A549 (cell line): ENCODE data around the gene VWA5B2.

Experiments
- BHLHE40 ChIP-seq: IDR thresholded peaks from 2 replicates; pipeline ENCODE4 v1.6.1; 2012; ENCODE audit warnings: low read depth, low read length, inconsistent platforms
- GATA3 ChIP-seq: IDR thresholded peaks from 2 replicates; pipeline ENCODE4 v1.6.1; 2012; ENCODE audit warnings: borderline replicate concordance
- HDAC2 ChIP-seq: fragments of 200-600 bp; sonication (generic); IDR thresholded peaks from 2 replicates; pipeline ENCODE4 v1.6.1; 2016
- KDM1A ChIP-seq: fragments of 200-600 bp; sonication (generic); IDR thresholded peaks from 2 replicates; pipeline ENCODE4 v1.6.1; 2016; ENCODE audit warnings: low read depth, mild to moderate bottlenecking
- MYC ChIP-seq: IDR thresholded peaks from 2 replicates; pipeline ENCODE4 v1.6.1; 2012; ENCODE audit warnings: mild to moderate bottlenecking, inconsistent platforms, low read length, improper control_type of control experiment, borderline replicate concordance
- NFE2L2 ChIP-seq: fragments of 150-350 bp; conservative IDR thresholded peaks from 2 replicates; pipeline ENCODE4 v1.6.1; 2014; ENCODE audit warnings: low read length
- POLR2A ChIP-seq: IDR thresholded peaks from 2 replicates; pipeline ENCODE4 v1.6.1; 2012; ENCODE audit warnings: mild to moderate bottlenecking, low read length
- ZFP36 ChIP-seq: fragments of 450-650 bp; IDR thresholded peaks from 2 replicates; pipeline ENCODE4 v1.6.1; 2014; ENCODE audit warnings: borderline replicate concordance; ENCODE audit not compliant: partially characterized antibody
- TF ChIP-seq, protein P1 (sequence below): fragments of >200 bp; sonication (Bioruptor Twin); formaldehyde crosslinking; IDR thresholded peaks from 3 replicates; pipeline ENCODE4 v1.5.1; 2016
- TF ChIP-seq, protein P2 (sequence below): IDR thresholded peaks from 2 replicates; pipeline ENCODE4 v1.6.1; 2012
- TF ChIP-seq, protein P3 (sequence below): IDR thresholded peaks from 2 replicates; pipeline ENCODE4 v1.6.1; 2012; ENCODE audit warnings: low read depth, borderline replicate concordance
- TF ChIP-seq, protein P4 (sequence below): fragments of 200-600 bp; sonication (generic); IDR thresholded peaks from 2 replicates; pipeline ENCODE4 v1.6.1; 2016; ENCODE audit warnings: antibody characterized with exemption, mild to moderate bottlenecking, moderate library complexity
- TF ChIP-seq, protein P5 (sequence below): fragments of 250-450 bp; sonication (Bioruptor Pico); IDR thresholded peaks from 2 replicates; pipeline ENCODE4 v1.5.0; 2021; ENCODE audit warnings: mild to moderate bottlenecking, moderate library complexity, borderline replicate concordance

DNA sequence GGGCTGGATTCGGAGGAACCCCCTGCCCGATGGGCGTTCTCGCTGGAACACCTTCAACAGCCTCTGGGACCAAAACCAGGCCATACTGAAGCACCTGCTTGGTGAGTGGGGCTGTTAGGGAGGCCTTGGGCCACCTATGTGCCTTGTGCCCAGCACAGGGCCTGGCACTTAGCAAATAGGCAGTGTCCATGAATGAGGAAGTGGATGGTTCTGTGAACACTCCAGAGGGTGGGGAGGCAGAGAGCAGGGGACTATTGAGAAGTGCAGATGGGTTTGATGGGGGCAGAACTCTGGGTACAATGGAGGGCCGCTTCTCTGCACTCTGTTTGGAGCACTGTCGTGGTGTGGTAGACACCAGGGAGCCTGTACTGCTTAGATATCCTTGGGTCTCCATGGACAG, 48.0 kb downstream of the VWA5B2 start:
- no peak for TF ChIP-seq ZFP36
- TF ChIP-seq, protein P1, sequence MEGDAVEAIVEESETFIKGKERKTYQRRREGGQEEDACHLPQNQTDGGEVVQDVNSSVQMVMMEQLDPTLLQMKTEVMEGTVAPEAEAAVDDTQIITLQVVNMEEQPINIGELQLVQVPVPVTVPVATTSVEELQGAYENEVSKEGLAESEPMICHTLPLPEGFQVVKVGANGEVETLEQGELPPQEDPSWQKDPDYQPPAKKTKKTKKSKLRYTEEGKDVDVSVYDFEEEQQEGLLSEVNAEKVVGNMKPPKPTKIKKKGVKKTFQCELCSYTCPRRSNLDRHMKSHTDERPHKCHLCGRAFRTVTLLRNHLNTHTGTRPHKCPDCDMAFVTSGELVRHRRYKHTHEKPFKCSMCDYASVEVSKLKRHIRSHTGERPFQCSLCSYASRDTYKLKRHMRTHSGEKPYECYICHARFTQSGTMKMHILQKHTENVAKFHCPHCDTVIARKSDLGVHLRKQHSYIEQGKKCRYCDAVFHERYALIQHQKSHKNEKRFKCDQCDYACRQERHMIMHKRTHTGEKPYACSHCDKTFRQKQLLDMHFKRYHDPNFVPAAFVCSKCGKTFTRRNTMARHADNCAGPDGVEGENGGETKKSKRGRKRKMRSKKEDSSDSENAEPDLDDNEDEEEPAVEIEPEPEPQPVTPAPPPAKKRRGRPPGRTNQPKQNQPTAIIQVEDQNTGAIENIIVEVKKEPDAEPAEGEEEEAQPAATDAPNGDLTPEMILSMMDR, result no peak
- TF ChIP-seq, protein P2, sequence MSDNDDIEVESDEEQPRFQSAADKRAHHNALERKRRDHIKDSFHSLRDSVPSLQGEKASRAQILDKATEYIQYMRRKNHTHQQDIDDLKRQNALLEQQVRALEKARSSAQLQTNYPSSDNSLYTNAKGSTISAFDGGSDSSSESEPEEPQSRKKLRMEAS, result no peak
- TF ChIP-seq POLR2A, result no peak
- no peak for TF ChIP-seq HDAC2
- TF ChIP-seq BHLHE40, result no peak
- TF ChIP-seq, protein P3, sequence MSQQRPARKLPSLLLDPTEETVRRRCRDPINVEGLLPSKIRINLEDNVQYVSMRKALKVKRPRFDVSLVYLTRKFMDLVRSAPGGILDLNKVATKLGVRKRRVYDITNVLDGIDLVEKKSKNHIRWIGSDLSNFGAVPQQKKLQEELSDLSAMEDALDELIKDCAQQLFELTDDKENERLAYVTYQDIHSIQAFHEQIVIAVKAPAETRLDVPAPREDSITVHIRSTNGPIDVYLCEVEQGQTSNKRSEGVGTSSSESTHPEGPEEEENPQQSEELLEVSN, result no peak
- no peak for TF ChIP-seq KDM1A
- no peak for TF ChIP-seq MYC
- TF ChIP-seq, protein P4, sequence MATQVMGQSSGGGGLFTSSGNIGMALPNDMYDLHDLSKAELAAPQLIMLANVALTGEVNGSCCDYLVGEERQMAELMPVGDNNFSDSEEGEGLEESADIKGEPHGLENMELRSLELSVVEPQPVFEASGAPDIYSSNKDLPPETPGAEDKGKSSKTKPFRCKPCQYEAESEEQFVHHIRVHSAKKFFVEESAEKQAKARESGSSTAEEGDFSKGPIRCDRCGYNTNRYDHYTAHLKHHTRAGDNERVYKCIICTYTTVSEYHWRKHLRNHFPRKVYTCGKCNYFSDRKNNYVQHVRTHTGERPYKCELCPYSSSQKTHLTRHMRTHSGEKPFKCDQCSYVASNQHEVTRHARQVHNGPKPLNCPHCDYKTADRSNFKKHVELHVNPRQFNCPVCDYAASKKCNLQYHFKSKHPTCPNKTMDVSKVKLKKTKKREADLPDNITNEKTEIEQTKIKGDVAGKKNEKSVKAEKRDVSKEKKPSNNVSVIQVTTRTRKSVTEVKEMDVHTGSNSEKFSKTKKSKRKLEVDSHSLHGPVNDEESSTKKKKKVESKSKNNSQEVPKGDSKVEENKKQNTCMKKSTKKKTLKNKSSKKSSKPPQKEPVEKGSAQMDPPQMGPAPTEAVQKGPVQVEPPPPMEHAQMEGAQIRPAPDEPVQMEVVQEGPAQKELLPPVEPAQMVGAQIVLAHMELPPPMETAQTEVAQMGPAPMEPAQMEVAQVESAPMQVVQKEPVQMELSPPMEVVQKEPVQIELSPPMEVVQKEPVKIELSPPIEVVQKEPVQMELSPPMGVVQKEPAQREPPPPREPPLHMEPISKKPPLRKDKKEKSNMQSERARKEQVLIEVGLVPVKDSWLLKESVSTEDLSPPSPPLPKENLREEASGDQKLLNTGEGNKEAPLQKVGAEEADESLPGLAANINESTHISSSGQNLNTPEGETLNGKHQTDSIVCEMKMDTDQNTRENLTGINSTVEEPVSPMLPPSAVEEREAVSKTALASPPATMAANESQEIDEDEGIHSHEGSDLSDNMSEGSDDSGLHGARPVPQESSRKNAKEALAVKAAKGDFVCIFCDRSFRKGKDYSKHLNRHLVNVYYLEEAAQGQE, result no peak
- no peak for TF ChIP-seq GATA3
- TF ChIP-seq, protein P5, sequence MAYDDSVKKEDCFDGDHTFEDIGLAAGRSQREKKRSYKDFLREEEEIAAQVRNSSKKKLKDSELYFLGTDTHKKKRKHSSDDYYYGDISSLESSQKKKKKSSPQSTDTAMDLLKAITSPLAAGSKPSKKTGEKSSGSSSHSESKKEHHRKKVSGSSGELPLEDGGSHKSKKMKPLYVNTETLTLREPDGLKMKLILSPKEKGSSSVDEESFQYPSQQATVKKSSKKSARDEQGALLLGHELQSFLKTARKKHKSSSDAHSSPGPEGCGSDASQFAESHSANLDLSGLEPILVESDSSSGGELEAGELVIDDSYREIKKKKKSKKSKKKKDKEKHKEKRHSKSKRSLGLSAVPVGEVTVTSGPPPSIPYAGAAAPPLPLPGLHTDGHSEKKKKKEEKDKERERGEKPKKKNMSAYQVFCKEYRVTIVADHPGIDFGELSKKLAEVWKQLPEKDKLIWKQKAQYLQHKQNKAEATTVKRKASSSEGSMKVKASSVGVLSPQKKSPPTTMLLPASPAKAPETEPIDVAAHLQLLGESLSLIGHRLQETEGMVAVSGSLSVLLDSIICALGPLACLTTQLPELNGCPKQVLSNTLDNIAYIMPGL (CRISPR knock-in tag), result no peak
- TF ChIP-seq NFE2L2, result no peak
